HepG2 (cell line): ENCODE data around the gene CDK14. TPM values are rescaled to one million over a fixed set of nuclear protein-coding genes. Genes with fewer than 3 reads are reported as not detected.

Source experiments
- ATAC-seq: fragments of 200-7000 bp; cut with Tn5 transposase; 3 replicates; pipeline ENCODE4 v1.9.1; 2020; ENCODE audit warnings: mild to moderate bottlenecking, moderate library complexity
- BruUV-seq: library from RNA; stranded (reverse); fragments of 400-500 nt; replicated peaks from 2 replicates; lab custom pipeline; 2021; lab: Mats Ljungman, UMichigan
- CTCF ChIA-PET: fragments of 300-600 bp; formaldehyde crosslinking; extraction: SDS; loops from one replicate; lab custom pipeline; 2021; ENCODE audit warnings: low total read pairs, inconsistent platforms, low intra/inter-chr PET ratio; lab: Yijun Ruan, JAX
- POLR2A ChIA-PET: fragments of 350-600 bp; sonication (Branson Sonifier 250); formaldehyde crosslinking; loops from one replicate; lab custom pipeline; 2020; ENCODE audit warnings: antibody characterized with exemption, inconsistent platforms; lab: Yijun Ruan, JAX
- DNase-seq: peaks from one replicate; pipeline ENCODE4 v3.0.0-alpha.2; 2015; ENCODE audit warnings: low spot score
- FAIRE-seq: peaks from 3 replicates; lab custom pipeline; 2011; peaks lifted over from hg19 to GRCh38; lab: Jason Lieb, UNC
- H2AFZ ChIP-seq: one replicate; pipeline ENCODE4 v1.6.1; 2011; ENCODE audit warnings: low read length, inconsistent platforms
- H3K27ac ChIP-seq: fragments of 300-600 bp; 3 replicates; pipeline ENCODE4 v1.8.0; 2011; ENCODE audit warnings: mixed run types, mild to moderate bottlenecking, mixed read lengths, low read length, inconsistent platforms; ENCODE audit not compliant: insufficient read depth; ENCODE audit errors: extremely low read length
- H3K27me3 ChIP-seq, 2 experiments: fragments of 200-600 bp in 1 of 2; 2 replicates in 1 of 2; 3 replicates in 1 of 2; pipeline versions ENCODE4 v1.6.0 to v1.8.0; 2011; ENCODE audit warnings: low read length in 2 of 2, mild to moderate bottlenecking in 2 of 2, moderate library complexity in 2 of 2, inconsistent platforms in 1 of 2; ENCODE audit not compliant: insufficient read depth in 2 of 2, control insufficient read depth in 1 of 2
- H3K36me3 ChIP-seq, 2 experiments: fragments of 200-600 bp in 1 of 2; replicated peaks in 1 of 2; 2 replicates in 1 of 2; 3 replicates in 1 of 2; pipeline versions ENCODE4 v1.5.1 to v1.8.0; 2011; ENCODE audit warnings: low read length in 2 of 2, inconsistent platforms in 1 of 2; ENCODE audit not compliant: insufficient read depth in 2 of 2, control insufficient read depth in 1 of 2
- H3K4me1 ChIP-seq: 2 replicates; pipeline ENCODE4 v1.5.1; 2012; ENCODE audit warnings: low read length, inconsistent platforms; ENCODE audit not compliant: insufficient read depth
- H3K4me2 ChIP-seq: 2 replicates; pipeline ENCODE4 v1.6.0; 2011; ENCODE audit warnings: low read depth, low read length, inconsistent platforms
- H3K4me3 ChIP-seq, 3 experiments: fragments of 200-600 bp in 1 of 3; sonication (generic), shearing (Covaris generic) in 1 of 3; replicated peaks in 1 of 3; 2 replicates each; pipeline ENCODE4 v1.5.1; 2011 to 2016; ENCODE audit warnings: low read length in 3 of 3, inconsistent platforms in 2 of 3, low read depth in 2 of 3, mild to moderate bottlenecking in 2 of 3, control low read depth in 1 of 3, mixed read lengths in 1 of 3; ENCODE audit not compliant: insufficient read depth in 1 of 3
- H3K79me2 ChIP-seq: one replicate; pipeline ENCODE4 v1.6.1; 2011; ENCODE audit warnings: low read length, inconsistent platforms; ENCODE audit not compliant: insufficient read depth
- H3K9ac ChIP-seq: 2 replicates; pipeline ENCODE4 v1.6.0; 2011; ENCODE audit warnings: mild to moderate bottlenecking, low read depth, low read length, inconsistent platforms; ENCODE audit not compliant: insufficient read depth
- H3K9me3 ChIP-seq: 2 replicates; pipeline ENCODE4 v1.5.1; 2012; ENCODE audit warnings: mild to moderate bottlenecking, low read length
- H4K20me1 ChIP-seq: 2 replicates; pipeline ENCODE4 v1.6.0; 2011; ENCODE audit warnings: inconsistent platforms, mild to moderate bottlenecking, low read length, moderate library complexity; ENCODE audit not compliant: insufficient read depth
- FOXA1 ChIP-seq, 2 experiments: fragments of 450-650 bp in 1 of 2; sonication (generic) in 1 of 2; formaldehyde crosslinking in 1 of 2; IDR thresholded peaks; 2 replicates each; pipeline versions ENCODE4 v1.4.0 to v1.6.1; 2016 to 2020; ENCODE audit warnings: missing genetic modification reagents in 1 of 2
- GTF2F1 ChIP-seq: fragments of 150-350 bp; IDR thresholded peaks from 2 replicates; pipeline ENCODE4 v1.6.1; 2014; ENCODE audit warnings: low read length
- MBD4 ChIP-seq: IDR thresholded peaks from 2 replicates; pipeline ENCODE4 v1.6.1; 2012; ENCODE audit warnings: low read length, inconsistent platforms, borderline replicate concordance
- SIX4 ChIP-seq: sonication (generic); formaldehyde crosslinking; IDR thresholded peaks from 2 replicates; pipeline ENCODE4 v1.4.0; 2020; ENCODE audit warnings: missing genetic modification reagents
- TEAD3 ChIP-seq: optimal IDR thresholded peaks from 2 replicates; pipeline ENCODE3; 2016; ENCODE audit warnings: borderline replicate concordance
- ZFP90 ChIP-seq: sonication (generic); formaldehyde crosslinking; IDR thresholded peaks from 2 replicates; pipeline ENCODE4 v1.8.0; 2022; ENCODE audit warnings: missing genetic modification reagents, mild to moderate bottlenecking, inconsistent platforms, borderline replicate concordance
- ZNF790 ChIP-seq: sonication (generic); formaldehyde crosslinking; IDR thresholded peaks from 2 replicates; pipeline ENCODE4 v1.8.0; 2022; ENCODE audit warnings: missing genetic modification reagents, mild to moderate bottlenecking, borderline replicate concordance
- ZNF878 ChIP-seq: sonication (generic); formaldehyde crosslinking; IDR thresholded peaks from 2 replicates; pipeline ENCODE4 v1.8.1; 2023; ENCODE audit warnings: mild to moderate bottlenecking, missing genetic modification reagents, moderate library complexity
- WGBS: methylation state at CpG from one replicate; pipeline ENCODE4 v1.1.6; 2017; ENCODE audit warnings: low lambda C conversion rate; 5-methylcytosine and 5-hydroxymethylcytosine counted together
- in situ Hi-C: cut with HindIII; loops from 2 replicates; pipeline ENCODE4 v1.10.0; 2017; ENCODE audit warnings: low pct_unique_long_range_greater_than_20kb; ENCODE audit not compliant: extremely low pct_ligation_motif_present
- intact Hi-C: fragments of 100-400 bp; cut with micrococcal nuclease; formaldehyde crosslinking; loops from one replicate; pipeline ENCODE4 v1.10.0; 2022; ENCODE audit not compliant: unreplicated experiment
- polyA plus RNA-seq, 8 experiments: library from polyadenylated mRNA; depleted of rRNA in 3 of 8; stranded (reverse) in 7 of 8; unstranded in 1 of 8; fragments of >200 nt; fragmentation: Illumina TruSeq in 4 of 8; extraction: Trizol in 4 of 8; gene quantifications; 2 replicates each; pipeline versions ENCODE4 v1.2.1 to v1.2.3, GENCODE V29; 2011 to 2016; ENCODE audit warnings: low read depth in 4 of 8, missing spikeins in 1 of 8, mixed read lengths in 1 of 8; ENCODE audit not compliant: insufficient read depth in 1 of 8
- total RNA-seq, 5 experiments: library from RNA; depleted of rRNA; stranded (reverse); fragments of >200 nt; fragmentation: Illumina TruSeq; extraction: Trizol; gene quantifications; 2 replicates each; pipeline ENCODE4 v1.2.3, GENCODE V29; 2016; ENCODE audit warnings: low read depth in 1 of 5
- TF ChIP-seq, protein P1 (sequence below): sonication (generic); formaldehyde crosslinking; conservative IDR thresholded peaks from 2 replicates; pipeline ENCODE4 v1.8.0; 2022; ENCODE audit warnings: missing genetic modification reagents
- TF ChIP-seq, protein P2 (sequence below): sonication (generic); formaldehyde crosslinking; IDR thresholded peaks from 2 replicates; pipeline ENCODE4 v1.4.0; 2020; ENCODE audit warnings: missing genetic modification reagents
- TF ChIP-seq, protein P3 (sequence below): sonication (generic); formaldehyde crosslinking; IDR thresholded peaks from 2 replicates; pipeline ENCODE4 v1.4.0; 2020; ENCODE audit warnings: missing genetic modification reagents, borderline replicate concordance

CDK14 gene
- total and polyA plus RNA-seq, 2 of the 13 experiments (the other 11 are each of a cell fraction or from before 2014, with no cell fraction given): 0.26 to 0.71 TPM

DNA sequence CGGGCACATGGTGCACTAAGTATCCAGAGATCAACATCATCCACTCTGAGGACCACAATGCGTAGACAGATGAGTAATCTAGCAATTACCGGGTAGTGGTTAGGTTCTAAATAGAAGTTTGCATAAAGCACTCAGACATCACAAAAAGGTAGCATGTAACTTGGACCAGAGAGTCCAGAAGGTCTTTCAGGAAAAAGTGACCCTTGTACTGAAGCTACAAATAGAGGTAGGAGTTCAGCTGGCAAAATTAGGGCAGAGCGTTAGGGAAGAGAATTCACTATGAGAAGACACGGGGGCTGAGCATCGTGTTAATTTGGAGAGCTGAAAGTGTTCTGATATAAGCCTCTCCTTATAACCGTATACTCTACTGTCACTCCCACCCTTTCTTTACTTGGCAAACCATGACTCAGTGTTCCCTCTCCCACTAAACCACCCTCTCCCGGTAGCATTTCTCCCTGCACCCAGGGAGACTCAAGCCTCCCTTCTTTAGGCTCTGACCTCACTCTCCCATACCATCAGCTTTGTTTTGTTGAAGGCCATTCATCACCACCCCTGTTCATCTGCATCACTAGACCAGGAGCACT is 445.9 kb downstream of the CDK14 start:
- Histone ChIP-seq H4K20me1 (no peaks in the 10 kb centered on the region), H3K36me3 (no peaks in the 10 kb centered on the region), H3K79me2 (no peaks in the 10 kb centered on the region), H3K4me1 (no peaks in the 10 kb centered on the region), H3K27me3 (no peaks in the 10 kb centered on the region), H3K9me3 (no peaks in the 10 kb centered on the region), H2AFZ (no peak overlapping the region), H3K9ac (no peak overlapping the region), H3K4me2 (no peak overlapping the region), H3K27ac (no peak overlapping the region), H3K4me3 (no peak overlapping the region)
- CTCF ChIA-PET: no interaction called here
- FAIRE-seq (no peak), ATAC-seq (no peak), DNase-seq (no peak)
- no TSS peak for BruUV-seq
- POLR2A ChIA-PET: no interaction called here
- intact Hi-C loops: no loop called here
- 28% methylated on average over 8 of the region's 8 CpGs for WGBS
- in situ Hi-C loops: no loop called here
- TF ChIP-seq, protein P1, sequence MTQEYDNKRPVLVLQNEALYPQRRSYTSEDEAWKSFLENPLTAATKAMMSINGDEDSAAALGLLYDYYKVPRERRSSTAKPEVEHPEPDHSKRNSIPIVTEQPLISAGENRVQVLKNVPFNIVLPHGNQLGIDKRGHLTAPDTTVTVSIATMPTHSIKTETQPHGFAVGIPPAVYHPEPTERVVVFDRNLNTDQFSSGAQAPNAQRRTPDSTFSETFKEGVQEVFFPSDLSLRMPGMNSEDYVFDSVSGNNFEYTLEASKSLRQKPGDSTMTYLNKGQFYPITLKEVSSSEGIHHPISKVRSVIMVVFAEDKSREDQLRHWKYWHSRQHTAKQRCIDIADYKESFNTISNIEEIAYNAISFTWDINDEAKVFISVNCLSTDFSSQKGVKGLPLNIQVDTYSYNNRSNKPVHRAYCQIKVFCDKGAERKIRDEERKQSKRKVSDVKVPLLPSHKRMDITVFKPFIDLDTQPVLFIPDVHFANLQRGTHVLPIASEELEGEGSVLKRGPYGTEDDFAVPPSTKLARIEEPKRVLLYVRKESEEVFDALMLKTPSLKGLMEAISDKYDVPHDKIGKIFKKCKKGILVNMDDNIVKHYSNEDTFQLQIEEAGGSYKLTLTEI (CRISPR knock-in tag): no peak
- TF ChIP-seq TEAD3 (CRISPR knock-in tag) (no peak), ZFP90 (CRISPR knock-in tag) (no peak), SIX4 (CRISPR knock-in tag) (no peak), ZNF878 (CRISPR knock-in tag) (no peak), MBD4 (no peak), GTF2F1 (no peak), ZNF790 (CRISPR knock-in tag) (no peak), FOXA1 (IDR thresholded peaks at IDR 0.05) (no peak), FOXA1 (CRISPR knock-in tag; IDR thresholded peaks at IDR 0.05) (no peak)
- TF ChIP-seq, protein P2, sequence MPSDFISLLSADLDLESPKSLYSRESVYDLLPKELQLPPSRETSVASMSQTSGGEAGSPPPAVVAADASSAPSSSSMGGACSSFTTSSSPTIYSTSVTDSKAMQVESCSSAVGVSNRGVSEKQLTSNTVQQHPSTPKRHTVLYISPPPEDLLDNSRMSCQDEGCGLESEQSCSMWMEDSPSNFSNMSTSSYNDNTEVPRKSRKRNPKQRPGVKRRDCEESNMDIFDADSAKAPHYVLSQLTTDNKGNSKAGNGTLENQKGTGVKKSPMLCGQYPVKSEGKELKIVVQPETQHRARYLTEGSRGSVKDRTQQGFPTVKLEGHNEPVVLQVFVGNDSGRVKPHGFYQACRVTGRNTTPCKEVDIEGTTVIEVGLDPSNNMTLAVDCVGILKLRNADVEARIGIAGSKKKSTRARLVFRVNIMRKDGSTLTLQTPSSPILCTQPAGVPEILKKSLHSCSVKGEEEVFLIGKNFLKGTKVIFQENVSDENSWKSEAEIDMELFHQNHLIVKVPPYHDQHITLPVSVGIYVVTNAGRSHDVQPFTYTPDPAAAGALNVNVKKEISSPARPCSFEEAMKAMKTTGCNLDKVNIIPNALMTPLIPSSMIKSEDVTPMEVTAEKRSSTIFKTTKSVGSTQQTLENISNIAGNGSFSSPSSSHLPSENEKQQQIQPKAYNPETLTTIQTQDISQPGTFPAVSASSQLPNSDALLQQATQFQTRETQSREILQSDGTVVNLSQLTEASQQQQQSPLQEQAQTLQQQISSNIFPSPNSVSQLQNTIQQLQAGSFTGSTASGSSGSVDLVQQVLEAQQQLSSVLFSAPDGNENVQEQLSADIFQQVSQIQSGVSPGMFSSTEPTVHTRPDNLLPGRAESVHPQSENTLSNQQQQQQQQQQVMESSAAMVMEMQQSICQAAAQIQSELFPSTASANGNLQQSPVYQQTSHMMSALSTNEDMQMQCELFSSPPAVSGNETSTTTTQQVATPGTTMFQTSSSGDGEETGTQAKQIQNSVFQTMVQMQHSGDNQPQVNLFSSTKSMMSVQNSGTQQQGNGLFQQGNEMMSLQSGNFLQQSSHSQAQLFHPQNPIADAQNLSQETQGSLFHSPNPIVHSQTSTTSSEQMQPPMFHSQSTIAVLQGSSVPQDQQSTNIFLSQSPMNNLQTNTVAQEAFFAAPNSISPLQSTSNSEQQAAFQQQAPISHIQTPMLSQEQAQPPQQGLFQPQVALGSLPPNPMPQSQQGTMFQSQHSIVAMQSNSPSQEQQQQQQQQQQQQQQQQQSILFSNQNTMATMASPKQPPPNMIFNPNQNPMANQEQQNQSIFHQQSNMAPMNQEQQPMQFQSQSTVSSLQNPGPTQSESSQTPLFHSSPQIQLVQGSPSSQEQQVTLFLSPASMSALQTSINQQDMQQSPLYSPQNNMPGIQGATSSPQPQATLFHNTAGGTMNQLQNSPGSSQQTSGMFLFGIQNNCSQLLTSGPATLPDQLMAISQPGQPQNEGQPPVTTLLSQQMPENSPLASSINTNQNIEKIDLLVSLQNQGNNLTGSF (CRISPR knock-in tag): no peak
- TF ChIP-seq, protein P3, sequence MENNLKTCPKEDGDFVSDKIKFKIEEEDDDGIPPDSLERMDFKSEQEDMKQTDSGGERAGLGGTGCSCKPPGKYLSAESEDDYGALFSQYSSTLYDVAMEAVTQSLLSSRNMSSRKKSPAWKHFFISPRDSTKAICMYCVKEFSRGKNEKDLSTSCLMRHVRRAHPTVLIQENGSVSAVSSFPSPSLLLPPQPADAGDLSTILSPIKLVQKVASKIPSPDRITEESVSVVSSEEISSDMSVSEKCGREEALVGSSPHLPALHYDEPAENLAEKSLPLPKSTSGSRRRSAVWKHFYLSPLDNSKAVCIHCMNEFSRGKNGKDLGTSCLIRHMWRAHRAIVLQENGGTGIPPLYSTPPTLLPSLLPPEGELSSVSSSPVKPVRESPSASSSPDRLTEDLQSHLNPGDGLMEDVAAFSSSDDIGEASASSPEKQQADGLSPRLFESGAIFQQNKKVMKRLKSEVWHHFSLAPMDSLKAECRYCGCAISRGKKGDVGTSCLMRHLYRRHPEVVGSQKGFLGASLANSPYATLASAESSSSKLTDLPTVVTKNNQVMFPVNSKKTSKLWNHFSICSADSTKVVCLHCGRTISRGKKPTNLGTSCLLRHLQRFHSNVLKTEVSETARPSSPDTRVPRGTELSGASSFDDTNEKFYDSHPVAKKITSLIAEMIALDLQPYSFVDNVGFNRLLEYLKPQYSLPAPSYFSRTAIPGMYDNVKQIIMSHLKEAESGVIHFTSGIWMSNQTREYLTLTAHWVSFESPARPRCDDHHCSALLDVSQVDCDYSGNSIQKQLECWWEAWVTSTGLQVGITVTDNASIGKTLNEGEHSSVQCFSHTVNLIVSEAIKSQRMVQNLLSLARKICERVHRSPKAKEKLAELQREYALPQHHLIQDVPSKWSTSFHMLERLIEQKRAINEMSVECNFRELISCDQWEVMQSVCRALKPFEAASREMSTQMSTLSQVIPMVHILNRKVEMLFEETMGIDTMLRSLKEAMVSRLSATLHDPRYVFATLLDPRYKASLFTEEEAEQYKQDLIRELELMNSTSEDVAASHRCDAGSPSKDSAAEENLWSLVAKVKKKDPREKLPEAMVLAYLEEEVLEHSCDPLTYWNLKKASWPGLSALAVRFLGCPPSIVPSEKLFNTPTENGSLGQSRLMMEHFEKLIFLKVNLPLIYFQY (CRISPR knock-in tag): no peak
